IMR-90 (cell line): Measurements from ENCODE around the gene FRMD6. TPM values are rescaled to one million over a fixed set of nuclear protein-coding genes. Genes with fewer than 3 reads are reported as not detected.
A peak's percentile ranks its signal among the peaks of the same experiment; 100 is the strongest.

Experiments
- ATAC-seq: fragments of 200-7000 bp; cut with Tn5 transposase; 2 replicates; pipeline ENCODE4 v1.9.1; 2020; ENCODE audit warnings: low read depth, mild to moderate bottlenecking, moderate library complexity
- BruUV-seq: library from RNA; stranded (reverse); fragments of 400-500 nt; replicated peaks from 2 replicates; lab custom pipeline; 2021; lab: Mats Ljungman, UMichigan
- CTCF ChIA-PET: fragments of 300-600 bp; formaldehyde crosslinking; extraction: SDS; loops from one replicate; lab custom pipeline; 2021; ENCODE audit warnings: antibody characterized with exemption; lab: Yijun Ruan, JAX
- POLR2A ChIA-PET: fragments of 300-600 bp; sonication (Branson Sonifier 250); formaldehyde crosslinking; loops from one replicate; lab custom pipeline; 2022; ENCODE audit warnings: antibody characterized with exemption; ENCODE audit not compliant: unreplicated experiment; lab: Charles Lee
- DNase-seq: peaks from one replicate; pipeline ENCODE4 v3.0.0; 2013
- H2AFZ ChIP-seq: replicated peaks from 2 replicates; pipeline ENCODE3; 2013; ENCODE audit warnings: low read length, mild to moderate bottlenecking; ENCODE audit not compliant: poor library complexity
- H2AK5ac ChIP-seq: 2 replicates; pipeline ENCODE4 v1.6.1; 2013; ENCODE audit warnings: low read depth, low read length, inconsistent platforms
- H2AK9ac ChIP-seq: replicated peaks from 2 replicates; pipeline ENCODE3; 2013; ENCODE audit warnings: mild to moderate bottlenecking, low read depth, low read length, moderate library complexity; ENCODE audit not compliant: poor library complexity
- H2BK120ac ChIP-seq: 2 replicates; pipeline ENCODE4 v1.6.1; 2013; ENCODE audit warnings: low read depth, low read length, inconsistent platforms
- H2BK15ac ChIP-seq: 3 replicates; pipeline ENCODE4 v1.6.1; 2013; ENCODE audit warnings: low read depth, low read length, inconsistent platforms
- H2BK20ac ChIP-seq: 2 replicates; pipeline ENCODE4 v1.6.1; 2013; ENCODE audit warnings: low read depth, mild to moderate bottlenecking, inconsistent platforms, low read length, moderate library complexity
- H2BK5ac ChIP-seq: 2 replicates; pipeline ENCODE4 v1.6.1; 2013; ENCODE audit warnings: mild to moderate bottlenecking, low read depth, low read length, inconsistent platforms; ENCODE audit not compliant: poor library complexity, severe bottlenecking
- H3K14ac ChIP-seq: replicated peaks from 2 replicates; pipeline ENCODE4 v1.6.1; 2013; ENCODE audit warnings: low read depth, low read length, inconsistent platforms
- H3K18ac ChIP-seq: 2 replicates; pipeline ENCODE4 v1.6.1; 2013; ENCODE audit warnings: low read depth, low read length, control low read depth
- H3K23ac ChIP-seq: 2 replicates; pipeline ENCODE4 v1.6.1; 2013; ENCODE audit warnings: low read depth, low read length, inconsistent platforms
- H3K27ac ChIP-seq: 2 replicates; pipeline ENCODE4 v1.5.1; 2013; ENCODE audit warnings: mild to moderate bottlenecking, control low read depth, low read length; ENCODE audit not compliant: insufficient read depth
- H3K27me3 ChIP-seq: 2 replicates; pipeline ENCODE4 v1.6.1; 2013; ENCODE audit warnings: low read length; ENCODE audit not compliant: control insufficient read depth, insufficient read depth
- H3K36me3 ChIP-seq: 2 replicates; pipeline ENCODE4 v1.6.1; 2013; ENCODE audit warnings: low read length, mixed read lengths; ENCODE audit not compliant: control insufficient read depth, insufficient read depth
- H3K4ac ChIP-seq: 2 replicates; pipeline ENCODE4 v1.6.1; 2013; ENCODE audit warnings: low read depth, low read length, inconsistent platforms
- H3K4me1 ChIP-seq: 2 replicates; pipeline ENCODE4 v1.6.1; 2013; ENCODE audit warnings: low read length, mixed read lengths; ENCODE audit not compliant: control insufficient read depth, insufficient read depth
- H3K4me2 ChIP-seq: 2 replicates; pipeline ENCODE4 v1.6.1; 2013; ENCODE audit warnings: low read depth, mild to moderate bottlenecking, control low read depth, low read length, moderate library complexity
- H3K4me3 ChIP-seq: 2 replicates; pipeline ENCODE4 v1.5.1; 2013; ENCODE audit warnings: low read depth, mild to moderate bottlenecking, control low read depth, low read length, moderate library complexity; ENCODE audit not compliant: insufficient read depth
- H3K56ac ChIP-seq: 2 replicates; pipeline ENCODE4 v1.6.1; 2013; ENCODE audit warnings: low read length, inconsistent platforms; ENCODE audit not compliant: insufficient read depth; ENCODE audit errors: extremely low read depth
- H3K79me1 ChIP-seq, 2 experiments: 2 replicates each; pipeline ENCODE4 v1.6.1; 2013; ENCODE audit warnings: low read length in 2 of 2, inconsistent platforms in 1 of 2, low read depth in 1 of 2
- H3K9ac ChIP-seq: 2 replicates; pipeline ENCODE4 v1.6.1; 2013; ENCODE audit warnings: low read depth, low read length, control low read depth
- H3K9me1 ChIP-seq: 2 replicates; pipeline ENCODE4 v1.6.1; 2013; ENCODE audit warnings: low read length, inconsistent platforms; ENCODE audit not compliant: insufficient read depth
- H3K9me3 ChIP-seq: 2 replicates; pipeline ENCODE4 v1.6.1; 2013; ENCODE audit warnings: low read length; ENCODE audit not compliant: control insufficient read depth, insufficient read depth
- H4K20me1 ChIP-seq: 2 replicates; pipeline ENCODE4 v1.6.1; 2013; ENCODE audit warnings: low read length, inconsistent platforms; ENCODE audit not compliant: insufficient read depth
- H4K5ac ChIP-seq: 2 replicates; pipeline ENCODE4 v1.6.1; 2013; ENCODE audit warnings: mild to moderate bottlenecking, low read depth, low read length, control low read depth
- H4K8ac ChIP-seq, 2 experiments: 2 replicates each; pipeline ENCODE4 v1.6.1; 2013; ENCODE audit warnings: low read depth in 2 of 2, low read length in 2 of 2, control low read depth in 1 of 2, inconsistent platforms in 1 of 2
- H4K91ac ChIP-seq: 2 replicates; pipeline ENCODE4 v1.6.1; 2013; ENCODE audit warnings: low read depth, low read length, inconsistent platforms; ENCODE audit not compliant: insufficient read depth
- CEBPB ChIP-seq: IDR thresholded peaks from 2 replicates; pipeline ENCODE4 v1.6.1; 2012; ENCODE audit warnings: low read depth, low read length, improper control_type of control experiment
- ELK1 ChIP-seq: fragments of 150-350 bp; IDR thresholded peaks from 2 replicates; pipeline ENCODE4 v1.6.1; 2016; ENCODE audit warnings: low read depth, mild to moderate bottlenecking, low read length, moderate library complexity, borderline replicate concordance
- FOS ChIP-seq: fragments of 150-350 bp; IDR thresholded peaks from 2 replicates; pipeline ENCODE4 v1.6.1; 2016; ENCODE audit warnings: low read depth, low read length
- MAFK ChIP-seq: IDR thresholded peaks from 2 replicates; pipeline ENCODE4 v1.6.1; 2012; ENCODE audit warnings: low read depth, low read length, improper control_type of control experiment
- MAZ ChIP-seq: IDR thresholded peaks from 2 replicates; pipeline ENCODE4 v1.6.1; 2012; ENCODE audit warnings: low read depth, mild to moderate bottlenecking, low read length, improper control_type of control experiment, moderate library complexity, borderline replicate concordance
- MXI1 ChIP-seq: IDR thresholded peaks from 2 replicates; pipeline ENCODE4 v1.6.1; 2012; ENCODE audit warnings: low read depth, mild to moderate bottlenecking, low read length, moderate library complexity, borderline replicate concordance
- NFE2L2 ChIP-seq: fragments of 150-350 bp; IDR thresholded peaks from 2 replicates; pipeline ENCODE4 v1.6.1; 2016; ENCODE audit warnings: low read depth, mild to moderate bottlenecking, low read length
- RAD21 ChIP-seq: IDR thresholded peaks from 2 replicates; pipeline ENCODE4 v1.6.1; 2012; ENCODE audit warnings: low read length, improper control_type of control experiment
- RFX5 ChIP-seq: IDR thresholded peaks from 2 replicates; pipeline ENCODE4 v1.8.0; 2012; ENCODE audit warnings: low read depth, mild to moderate bottlenecking, low read length, moderate library complexity
- SMC3 ChIP-seq: fragments of 150-350 bp; IDR thresholded peaks from 2 replicates; pipeline ENCODE4 v1.6.1; 2016; ENCODE audit warnings: low read depth, mild to moderate bottlenecking, antibody characterized with exemption, low read length, moderate library complexity
- WGBS, 2 experiments: methylation state at CpG; one replicate each; pipeline versions ENCODE4 v1.1.5 to v1.1.7; 2013; ENCODE audit warnings: missing lambda C conversion rate in 2 of 2; ENCODE audit not compliant: insufficient read length in 1 of 2; ENCODE audit errors: extremely low coverage in 2 of 2; 5-methylcytosine and 5-hydroxymethylcytosine counted together
- dilution Hi-C: fragments of 300-500 bp; cut with HindIII; formaldehyde crosslinking; loops from one replicate; pipeline ENCODE4 v1.14.3; 2018; ENCODE audit warnings: low sequenced_read_pairs; ENCODE audit not compliant: unreplicated experiment
- in situ Hi-C: fragments of 300-500 bp; cut with MboI; formaldehyde crosslinking; loops from 3 replicates; pipeline ENCODE4 v1.14.3; 2019; ENCODE audit warnings: low sequenced_read_pairs, inconsistent platforms, mixed read lengths
- intact Hi-C: fragments of 100-400 bp; cut with micrococcal nuclease; formaldehyde crosslinking; loops from 2 replicates; pipeline ENCODE4 v1.10.0; 2022
- polyA plus RNA-seq, 3 experiments: library from polyadenylated mRNA; depleted of rRNA; stranded (reverse); fragments of >200 nt; gene quantifications; 2 replicates each; pipeline ENCODE4 v1.2.3, GENCODE V29; 2012; ENCODE audit warnings: low replicate concordance in 1 of 3
- total RNA-seq: library from RNA; depleted of rRNA; stranded (reverse); fragments of >200 nt; gene quantifications from 2 replicates; pipeline ENCODE4 v1.2.3, GENCODE V29; 2012
- TF ChIP-seq, protein P1 (sequence below): conservative IDR thresholded peaks from 2 replicates; pipeline ENCODE4 v1.5.1; 2012; ENCODE audit warnings: mild to moderate bottlenecking, low read depth, low read length, improper control_type of control experiment

FRMD6 gene
- total and polyA plus RNA-seq, 2 of the 4 experiments (the other 2 are of a cell fraction): 243 to 682 TPM

DNA sequence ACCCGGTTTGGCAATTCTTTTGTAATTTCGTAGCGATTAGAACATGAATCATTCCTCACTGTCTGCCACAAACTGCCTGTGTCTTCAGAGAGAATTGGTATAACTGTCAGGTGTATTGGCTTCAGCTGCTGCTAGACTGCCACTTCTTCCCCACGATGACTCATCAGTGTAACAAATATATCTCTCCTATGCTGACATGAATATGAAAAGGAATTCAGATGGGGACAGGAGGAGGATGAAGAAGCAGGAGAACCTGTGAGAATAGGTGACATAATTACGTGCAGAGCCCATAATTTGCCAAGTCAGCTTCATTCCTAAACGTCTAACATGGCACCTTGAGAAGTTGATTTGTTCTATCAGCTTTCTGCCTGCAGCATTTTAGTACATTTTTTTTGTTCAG lies 64.9 kb downstream of the FRMD6 start:
- no peak overlapping the region for H2BK5ac ChIP-seq
- H3K23ac ChIP-seq: no peak overlapping the region
- H3K14ac ChIP-seq: no peak overlapping the region
- no TSS peak for BruUV-seq
- H3K79me1 ChIP-seq: peaks cover 34 to 70% of the 10 kb centered on the region in 2 experiments
- H3K4ac ChIP-seq: no peak overlapping the region
- H3K9ac ChIP-seq: no peak overlapping the region
- H3K9me1 ChIP-seq: no peaks in the 10 kb centered on the region
- H2AFZ ChIP-seq: no peak overlapping the region
- dilution Hi-C loops (no loop called here), in situ Hi-C loops (no loop called here), intact Hi-C loops (no loop called here)
- no peak overlapping the region for H4K5ac ChIP-seq
- no peak overlapping the region for H2AK9ac ChIP-seq
- no CpG with 5 or more reads among the region's 6 CpGs for WGBS, 2 experiments
- H3K9me3 ChIP-seq: no peaks in the 10 kb centered on the region
- H2BK15ac ChIP-seq: no peak overlapping the region
- no peak for TF ChIP-seq CEBPB
- TF ChIP-seq RFX5: no peak
- TF ChIP-seq MXI1: no peak
- TF ChIP-seq ELK1: no peak
- TF ChIP-seq MAFK: peak; percentile 68
- TF ChIP-seq, protein P1, sequence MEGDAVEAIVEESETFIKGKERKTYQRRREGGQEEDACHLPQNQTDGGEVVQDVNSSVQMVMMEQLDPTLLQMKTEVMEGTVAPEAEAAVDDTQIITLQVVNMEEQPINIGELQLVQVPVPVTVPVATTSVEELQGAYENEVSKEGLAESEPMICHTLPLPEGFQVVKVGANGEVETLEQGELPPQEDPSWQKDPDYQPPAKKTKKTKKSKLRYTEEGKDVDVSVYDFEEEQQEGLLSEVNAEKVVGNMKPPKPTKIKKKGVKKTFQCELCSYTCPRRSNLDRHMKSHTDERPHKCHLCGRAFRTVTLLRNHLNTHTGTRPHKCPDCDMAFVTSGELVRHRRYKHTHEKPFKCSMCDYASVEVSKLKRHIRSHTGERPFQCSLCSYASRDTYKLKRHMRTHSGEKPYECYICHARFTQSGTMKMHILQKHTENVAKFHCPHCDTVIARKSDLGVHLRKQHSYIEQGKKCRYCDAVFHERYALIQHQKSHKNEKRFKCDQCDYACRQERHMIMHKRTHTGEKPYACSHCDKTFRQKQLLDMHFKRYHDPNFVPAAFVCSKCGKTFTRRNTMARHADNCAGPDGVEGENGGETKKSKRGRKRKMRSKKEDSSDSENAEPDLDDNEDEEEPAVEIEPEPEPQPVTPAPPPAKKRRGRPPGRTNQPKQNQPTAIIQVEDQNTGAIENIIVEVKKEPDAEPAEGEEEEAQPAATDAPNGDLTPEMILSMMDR: no peak
- no peak for TF ChIP-seq RAD21
- TF ChIP-seq FOS: peak; percentile 47; the same call in 1 of the 2 replicates
- no peak for TF ChIP-seq SMC3
- no peak for TF ChIP-seq MAZ
- TF ChIP-seq NFE2L2: no peak
- no peak overlapping the region for H3K56ac ChIP-seq
- no peaks in the 10 kb centered on the region for H3K27me3 ChIP-seq
- ATAC-seq (no peak; the same call in 1 of the 2 replicates), DNase-seq (peak; percentile 52)
- no peak overlapping the region for H2AK5ac ChIP-seq
- no peak overlapping the region for H4K8ac ChIP-seq
- H3K36me3 ChIP-seq: peaks cover 49% of the 10 kb centered on the region
- H3K4me3 ChIP-seq: no peak overlapping the region
- no peak overlapping the region for H4K91ac ChIP-seq
- ChIA-PET POLR2A (no interaction called here), CTCF (interaction anchor here (0.5 kb wide), 1 partner anchor 10 kb away, joined by 3 read pairs; no protein-coding TSS in a partner anchor)
- H3K27ac ChIP-seq: no peak overlapping the region
- no peak overlapping the region for H2BK20ac ChIP-seq
- H3K4me1 ChIP-seq: peaks cover 3% of the 10 kb centered on the region
- no peak overlapping the region for H3K4me2 ChIP-seq
- H2BK120ac ChIP-seq: no peak overlapping the region
- no peak overlapping the region for H3K18ac ChIP-seq
- peaks cover 20% of the 10 kb centered on the region; the same call in 1 of the 2 replicates for H4K20me1 ChIP-seq
